Activated CD4-positive, alpha-beta T cell treated with anti-CD3 and anti-CD28 coated beads, Interleukin-2, amount 10 ng/mL, durations not matched to agents 7 days and 5 days (primary cell): ENCODE measurements around the gene TCF25. TPM values are rescaled to one million over a fixed set of nuclear protein-coding genes. Genes with fewer than 3 reads are reported as not detected.
A peak's percentile ranks its signal among the peaks of the same experiment; 100 is the strongest.

Experiments used
- CTCF ChIA-PET: fragments of 350-600 bp; sonication (Branson Sonifier 250); formaldehyde crosslinking; loops from one replicate; lab custom pipeline; 2021; ENCODE audit warnings: antibody characterized with exemption; lab: Charles Lee
- POLR2A ChIA-PET: fragments of 350-600 bp; sonication (Branson Sonifier 250); formaldehyde crosslinking; loops from one replicate; lab custom pipeline; 2021; ENCODE audit warnings: antibody characterized with exemption; lab: Charles Lee
- DNase-seq: peaks from one replicate; pipeline ENCODE4 v3.0.0-alpha.2; 2020
- H3K27ac Mint-ChIP-seq: one replicate; pipeline ENCODE4 v1.8.0; 2021; ENCODE audit warnings: mild to moderate bottlenecking, moderate library complexity, mixed read lengths
- H3K27me3 Mint-ChIP-seq: one replicate; pipeline ENCODE4 v1.8.0; 2021; ENCODE audit warnings: mixed read lengths
- H3K36me3 Mint-ChIP-seq: one replicate; pipeline ENCODE4 v1.8.0; 2021; ENCODE audit warnings: low read depth, mixed read lengths
- H3K4me1 Mint-ChIP-seq: one replicate; pipeline ENCODE4 v1.8.0; 2021; ENCODE audit warnings: mixed read lengths
- H3K4me3 Mint-ChIP-seq: one replicate; pipeline ENCODE4 v1.8.0; 2021; ENCODE audit warnings: mild to moderate bottlenecking, moderate library complexity, mixed read lengths
- H3K9me3 Mint-ChIP-seq: one replicate; pipeline ENCODE4 v1.8.0; 2021; ENCODE audit warnings: mixed read lengths
- total RNA-seq, 2 experiments: library from RNA; stranded (reverse); gene quantifications; one replicate each; pipeline ENCODE4 v1.2.3, GENCODE V29; 2021

TCF25 gene
- total RNA-seq, 2 experiments from 2014 or later: 148 to 168 TPM

GRCh38 chr16:89904606-89905510, 31.5 kb downstream of the TCF25 start:
- Mint-ChIP-seq H3K4me3 (no peak overlapping the region), H3K27ac (no peak overlapping the region), H3K4me1 (peaks cover 4% of the 10 kb centered on the region), H3K27me3 (no peaks in the 10 kb centered on the region), H3K36me3 (peaks cover 31% of the 10 kb centered on the region), H3K9me3 (no peaks in the 10 kb centered on the region)
- ChIA-PET POLR2A (no interaction called here), CTCF (interaction anchor here (0.5 to 1.0 kb wide), 3 partner anchors 12 to 20 kb away, joined by 3 read pairs; no protein-coding TSS in a partner anchor)
- DNase-seq: no peak

- no peak overlapping the region for H3K4me3 Mint-ChIP-seq
- no peak for DNase-seq
- no peaks in the 10 kb centered on the region for H3K9me3 Mint-ChIP-seq
- peaks cover 30% of the 10 kb centered on the region for H3K36me3 Mint-ChIP-seq
- CTCF ChIA-PET: interaction anchor here (1.0 kb wide), 1 partner anchor 19 kb away, joined by 3 read pairs; no protein-coding TSS in a partner anchor
- POLR2A ChIA-PET: no interaction called here
- H3K4me1 Mint-ChIP-seq: peaks cover 8% of the 10 kb centered on the region
- no peak overlapping the region for H3K27ac Mint-ChIP-seq
- H3K27me3 Mint-ChIP-seq: no peaks in the 10 kb centered on the region
Measured at GRCh38 chr16:89905511-89906139, 32.2 kb downstream of the TCF25 start.

- Mint-ChIP-seq H3K27ac (no peak overlapping the region), H3K9me3 (no peaks in the 10 kb centered on the region), H3K36me3 (peaks cover 32% of the 10 kb centered on the region), H3K4me1 (peaks cover 8% of the 10 kb centered on the region), H3K27me3 (no peaks in the 10 kb centered on the region), H3K4me3 (no peak overlapping the region)
- ChIA-PET CTCF (interaction anchor here (1.0 to 3.3 kb wide), 2 partner anchors 11 to 13 kb away, joined by 3 to 11 read pairs; partner anchors contain the start of gene MC1R), POLR2A (no interaction called here)
- no peak for DNase-seq
Measured at GRCh38 chr16:89906140-89907025, 33.0 kb downstream of the TCF25 start.

GRCh38 chr16:89907055-89907814, 33.8 kb downstream of the TCF25 start:
- no peak for DNase-seq
- Mint-ChIP-seq H3K9me3 (no peaks in the 10 kb centered on the region), H3K27ac (no peak overlapping the region), H3K4me3 (no peak overlapping the region), H3K4me1 (peaks cover 8% of the 10 kb centered on the region), H3K36me3 (peaks cover 32% of the 10 kb centered on the region), H3K27me3 (no peaks in the 10 kb centered on the region)
- CTCF ChIA-PET: interaction anchor here (0.8 to 3.3 kb wide), 4 partner anchors 10 to 201 kb away, joined by 3 to 11 read pairs (median 3); partner anchors contain the start of gene MC1R
- POLR2A ChIA-PET: no interaction called here

GRCh38 chr16:89908236-89908635, 34.8 kb downstream of the TCF25 start:
- H3K27me3 Mint-ChIP-seq: no peaks in the 10 kb centered on the region
- H3K36me3 Mint-ChIP-seq: peaks cover 35% of the 10 kb centered on the region

GRCh38 chr16:89909777-89910716, 36.7 kb downstream of the TCF25 start:
- no peak overlapping the region for H3K4me3 Mint-ChIP-seq
- no peak overlapping the region for H3K27ac Mint-ChIP-seq
- DNase-seq: peak; percentile 70
- H3K27me3 Mint-ChIP-seq: no peaks in the 10 kb centered on the region
- H3K4me1 Mint-ChIP-seq: peaks cover 8% of the 10 kb centered on the region
- ChIA-PET CTCF (interaction anchor here (0.6 to 2.6 kb wide), 18 partner anchors 9 to 210 kb away, joined by 3 to 18 read pairs (median 4); partner anchors contain the start of genes MC1R and TUBB3), POLR2A (interaction anchor here (0.6 to 0.8 kb wide), 2 partner anchors 37 to 124 kb away, joined by 3 to 5 read pairs; partner anchors contain the start of gene TCF25)
- peaks cover 42% of the 10 kb centered on the region for H3K36me3 Mint-ChIP-seq
- H3K9me3 Mint-ChIP-seq: no peaks in the 10 kb centered on the region

More at GRCh38 chr16:89908236-89908635, 34.8 kb downstream of the TCF25 start:
- Mint-ChIP-seq H3K4me1 (peaks cover 8% of the 10 kb centered on the region), H3K4me3 (no peak overlapping the region), H3K27ac (no peak overlapping the region), H3K9me3 (no peaks in the 10 kb centered on the region)
- DNase-seq: no peak
- CTCF ChIA-PET: interaction anchor here (0.7 to 3.3 kb wide), 4 partner anchors 10 to 202 kb away, joined by 3 to 11 read pairs (median 3); partner anchors contain the start of gene MC1R
- POLR2A ChIA-PET: interaction anchor here (0.6 kb wide), 1 partner anchor 10 kb away, joined by 3 read pairs; no protein-coding TSS in a partner anchor

GRCh38 chr16:89910717-89911354, 37.4 kb downstream of the TCF25 start:
- Mint-ChIP-seq H3K27ac (no peak overlapping the region), H3K27me3 (no peaks in the 10 kb centered on the region), H3K36me3 (peaks cover 39% of the 10 kb centered on the region), H3K9me3 (no peaks in the 10 kb centered on the region), H3K4me1 (peaks cover 8% of the 10 kb centered on the region), H3K4me3 (no peak overlapping the region)
- POLR2A ChIA-PET: no interaction called here
- no peak for DNase-seq
- CTCF ChIA-PET: interaction anchor here (1.0 to 2.6 kb wide), 15 partner anchors 8 to 211 kb away, joined by 3 to 18 read pairs (median 6); partner anchors contain the start of genes MC1R and TUBB3

GRCh38 chr16:89911375-89911774, 38.0 kb downstream of the TCF25 start:
- no peaks in the 10 kb centered on the region for H3K9me3 Mint-ChIP-seq
- no peaks in the 10 kb centered on the region for H3K27me3 Mint-ChIP-seq
- POLR2A ChIA-PET: no interaction called here
- H3K4me1 Mint-ChIP-seq: peaks cover 8% of the 10 kb centered on the region
- no peak for DNase-seq
- H3K36me3 Mint-ChIP-seq: peaks cover 34% of the 10 kb centered on the region
- H3K27ac Mint-ChIP-seq: no peak overlapping the region
- CTCF ChIA-PET: interaction anchor here (1.1 to 2.6 kb wide), 5 partner anchors 8 to 205 kb away, joined by 3 to 18 read pairs (median 7); partner anchors contain the start of genes MC1R and TUBB3
- H3K4me3 Mint-ChIP-seq: no peak overlapping the region

GRCh38 chr16:89912143-89912542, 38.8 kb downstream of the TCF25 start:
- POLR2A ChIA-PET: no interaction called here
- Mint-ChIP-seq H3K9me3 (no peaks in the 10 kb centered on the region), H3K27ac (no peak overlapping the region), H3K4me3 (no peak overlapping the region), H3K27me3 (no peaks in the 10 kb centered on the region), H3K4me1 (peaks cover 8% of the 10 kb centered on the region), H3K36me3 (peaks cover 26% of the 10 kb centered on the region)
- CTCF ChIA-PET: no interaction called here
- DNase-seq: no peak

GRCh38 chr16:89912627-89913026, 39.2 kb downstream of the TCF25 start:
- CTCF ChIA-PET: interaction anchor here (1.0 kb wide), 1 partner anchor 12 kb away, joined by 4 read pairs; no protein-coding TSS in a partner anchor
- H3K4me3 Mint-ChIP-seq: no peak overlapping the region
- peaks cover 10% of the 10 kb centered on the region for H3K4me1 Mint-ChIP-seq
- peaks cover under 1% of the 10 kb centered on the region for H3K27me3 Mint-ChIP-seq
- POLR2A ChIA-PET: no interaction called here
- H3K36me3 Mint-ChIP-seq: peaks cover 26% of the 10 kb centered on the region
- no peak overlapping the region for H3K27ac Mint-ChIP-seq
- H3K9me3 Mint-ChIP-seq: no peaks in the 10 kb centered on the region
- no peak for DNase-seq
